ENCODE results near the gene TNS3.
A peak's percentile ranks its signal among the peaks of the same experiment; 100 is the strongest.

Gene TNS3

GRCh38 chr7:47574482-47575329, 7.2 kb downstream of the TNS3 start:
- Histone ChIP-seq H3K9me3 (replicated peaks in 1 of 11) (peaks cover 0 to 12% (median 4%) of the 10 kb centered on the region in 11 experiments; a peak in 8 of 22 replicates), H3K4me3 (peak overlapping the region; percentile 13 to 48 (median 38); a peak in 13 of 20 replicates), H3K4me1 (peaks cover 96 to 99% (median 98%) of the 10 kb centered on the region in 10 experiments), H3K27me3 (no peaks in the 10 kb centered on the region), H3K27ac (peak overlapping the region; percentile 78 to 97 (median 93)), H3K36me3 (peaks cover 0 to 17% (median 0%) of the 10 kb centered on the region in 11 experiments; a peak in 6 of 22 replicates), H3K4me2 (peak overlapping the region; percentile 86 to 99 (median 96)), H3K9ac (peak overlapping the region; percentile 73 to 94 (median 84)), H4K20me1 (no peaks in the 10 kb centered on the region)
- peak; percentile 46 to 95 (median 91); a peak in 21 of 22 replicates for TF ChIP-seq Cebpa-rat (IDR thresholded peaks at IDR 0.05)

GRCh38 chr7:47573758-47574481, 8.0 kb downstream of the TNS3 start:
- peak overlapping the region; percentile 73 to 94 (median 84) for H3K9ac ChIP-seq
- peaks cover 96 to 99% (median 98%) of the 10 kb centered on the region in 10 experiments for H3K4me1 ChIP-seq
- H3K4me3 ChIP-seq: peak overlapping the region; percentile 13 to 48 (median 38); a peak in 14 of 20 replicates
- peaks cover 0 to 24% (median 0%) of the 10 kb centered on the region in 11 experiments; a peak in 11 of 22 replicates for H3K36me3 ChIP-seq
- H4K20me1 ChIP-seq: no peaks in the 10 kb centered on the region; a peak in 1 of 22 replicates
- no peaks in the 10 kb centered on the region for H3K27me3 ChIP-seq
- TF ChIP-seq Cebpa-rat (IDR thresholded peaks at IDR 0.05): no peak
- peak overlapping the region; percentile 78 to 97 (median 93) for H3K27ac ChIP-seq
- H3K9me3 ChIP-seq (replicated peaks in 1 of 11): peaks cover 0 to 12% (median 4%) of the 10 kb centered on the region in 11 experiments; a peak in 8 of 22 replicates
- peak overlapping the region; percentile 86 to 99 (median 96) for H3K4me2 ChIP-seq

- Histone ChIP-seq H3K9ac (peak overlapping the region; percentile 73 to 94 (median 84); a peak in 21 of 22 replicates), H3K4me2 (peak overlapping the region; percentile 86 to 99 (median 96)), H3K27ac (peak overlapping the region; percentile 78 to 97 (median 93); a peak in 21 of 22 replicates), H3K36me3 (peaks cover 0 to 32% (median 4%) of the 10 kb centered on the region in 11 experiments; a peak in 13 of 22 replicates), H4K20me1 (peaks cover 0 to 5% (median 0%) of the 10 kb centered on the region in 11 experiments; a peak in 2 of 22 replicates), H3K4me1 (peaks cover 96 to 99% (median 98%) of the 10 kb centered on the region in 10 experiments), H3K9me3 (replicated peaks in 1 of 11) (peaks cover 0 to 12% (median 4%) of the 10 kb centered on the region in 11 experiments; a peak in 8 of 22 replicates), H3K4me3 (peak overlapping the region in 7 of 10 experiments; percentile 9 to 48 (median 40); a peak in 7 of 20 replicates), H3K27me3 (no peaks in the 10 kb centered on the region)
- no peak for TF ChIP-seq Cebpa-rat (IDR thresholded peaks at IDR 0.05)
Observed at GRCh38 chr7:47572939-47573757, 8.8 kb downstream of the TNS3 start.

- H3K9ac ChIP-seq: peak overlapping the region; percentile 72 to 94 (median 84)
- H4K20me1 ChIP-seq: peaks cover 0 to 13% (median 0%) of the 10 kb centered on the region in 11 experiments; a peak in 2 of 22 replicates
- TF ChIP-seq Cebpa-rat (IDR thresholded peaks at IDR 0.05): no peak
- H3K4me2 ChIP-seq: peak overlapping the region; percentile 86 to 99 (median 96)
- peak overlapping the region; percentile 3 to 56 (median 44); a peak in 16 of 20 replicates for H3K4me3 ChIP-seq
- peaks cover 0 to 12% (median 4%) of the 10 kb centered on the region in 11 experiments; a peak in 8 of 22 replicates for H3K9me3 ChIP-seq (replicated peaks in 1 of 11)
- H3K27ac ChIP-seq: peak overlapping the region; percentile 78 to 97 (median 93)
- peaks cover 96 to 99% (median 98%) of the 10 kb centered on the region in 10 experiments for H3K4me1 ChIP-seq
- peaks cover 0 to 36% (median 4%) of the 10 kb centered on the region in 11 experiments; a peak in 13 of 22 replicates for H3K36me3 ChIP-seq
- H3K27me3 ChIP-seq: no peaks in the 10 kb centered on the region
Observed at GRCh38 chr7:47572094-47572445, 9.8 kb downstream of the TNS3 start.

GRCh38 chr7:47571331-47572093, 10.4 kb downstream of the TNS3 start:
- Histone ChIP-seq H3K4me2 (peak overlapping the region; percentile 86 to 99 (median 96)), H3K9me3 (replicated peaks in 1 of 11) (peaks cover 0 to 12% (median 4%) of the 10 kb centered on the region in 11 experiments; a peak in 8 of 22 replicates), H3K36me3 (peaks cover 0 to 35% (median 4%) of the 10 kb centered on the region in 11 experiments; a peak in 13 of 22 replicates), H3K27me3 (no peaks in the 10 kb centered on the region), H3K4me1 (peaks cover 96 to 99% (median 98%) of the 10 kb centered on the region in 10 experiments), H3K27ac (peak overlapping the region; percentile 78 to 97 (median 93)), H3K4me3 (peak overlapping the region; percentile 3 to 56 (median 44); a peak in 16 of 20 replicates), H3K9ac (peak overlapping the region; percentile 72 to 94 (median 84)), H4K20me1 (peaks cover 0 to 19% (median 0%) of the 10 kb centered on the region in 11 experiments; a peak in 2 of 22 replicates)
- no peak for TF ChIP-seq Cebpa-rat (IDR thresholded peaks at IDR 0.05)

- H3K4me3 ChIP-seq: peak overlapping the region; percentile 3 to 56 (median 44); a peak in 16 of 20 replicates
- H3K9me3 ChIP-seq (replicated peaks in 1 of 11): peaks cover 0 to 8% (median 4%) of the 10 kb centered on the region in 11 experiments; a peak in 8 of 22 replicates
- peaks cover 94 to 99% (median 97%) of the 10 kb centered on the region in 10 experiments for H3K4me1 ChIP-seq
- TF ChIP-seq Cebpa-rat (IDR thresholded peaks at IDR 0.05): no peak
- no peaks in the 10 kb centered on the region for H3K27me3 ChIP-seq
- H3K4me2 ChIP-seq: peak overlapping the region; percentile 86 to 99 (median 96)
- peaks cover 0 to 28% (median 4%) of the 10 kb centered on the region in 11 experiments; a peak in 13 of 22 replicates for H3K36me3 ChIP-seq
- peaks cover 0 to 27% (median 0%) of the 10 kb centered on the region in 11 experiments; a peak in 3 of 22 replicates for H4K20me1 ChIP-seq
- H3K27ac ChIP-seq: peak overlapping the region; percentile 78 to 97 (median 93)
- H3K9ac ChIP-seq: peak overlapping the region; percentile 72 to 94 (median 84)
Observed at GRCh38 chr7:47570649-47571050, 11.3 kb downstream of the TNS3 start.

- Histone ChIP-seq H3K4me3 (no peak overlapping the region), H3K36me3 (peaks cover 0 to 34% (median 4%) of the 10 kb centered on the region in 11 experiments; a peak in 15 of 22 replicates), H3K27ac (peak overlapping the region in 9 of 11 experiments; percentile 19 to 97 (median 61); a peak in 14 of 22 replicates), H3K27me3 (no peaks in the 10 kb centered on the region), H3K4me2 (peak overlapping the region; percentile 86 to 99 (median 96)), H3K9me3 (replicated peaks in 1 of 11) (no peaks in the 10 kb centered on the region), H3K9ac (peak overlapping the region in 4 of 11 experiments; percentile 28 to 52 (median 36); a peak in 4 of 22 replicates), H4K20me1 (peaks cover 0 to 45% (median 0%) of the 10 kb centered on the region in 11 experiments; a peak in 4 of 22 replicates), H3K4me1 (peaks cover 77 to 81% (median 78%) of the 10 kb centered on the region in 10 experiments)
- no peak for TF ChIP-seq Cebpa-rat (IDR thresholded peaks at IDR 0.05)
Observed at GRCh38 chr7:47568547-47568946, 13.4 kb downstream of the TNS3 start.
